ENCODE results near the gene KDM4C.
"Not testable (repeated sequence)": the region's sequence is repeated elsewhere in the genome, so short reads cannot be mapped to it uniquely, and the experiment has no call there.

The KDM4C gene

GRCh38 chr9:6757456-6758247 lies at the start of gene KDM4C:
Gene KDM4C, plus strand, starts transcription at chr9:6757973. Its CDS starts 35,016 bp downstream, at chr9:6792989.
- H3K27ac ChIP-seq (ENCODE audit: low read depth in 2 of 2, low read length in 2 of 2), result peak within 1 kb of the TSS; percentile 99
- H3K4me3 ChIP-seq (ENCODE audit: low read length in 2 of 2), result peak within 1 kb of the TSS; percentile 73 to 81
- H3K36me3 ChIP-seq (ENCODE audit: control insufficient read depth in 2 of 2, insufficient read depth in 2 of 2, low read length in 2 of 2), result no peaks in the 10 kb centered on the region
- no peaks in the 10 kb centered on the region for H3K9me3 ChIP-seq (ENCODE audit: control insufficient read depth in 2 of 2, low read length in 2 of 2)
- peaks cover 3 to 10% of the 10 kb centered on the region in 2 donors for H3K4me1 ChIP-seq (ENCODE audit: control insufficient read depth in 2 of 2, insufficient read depth in 2 of 2, low read length in 2 of 2)
- no peaks in the 10 kb centered on the region for H3K27me3 ChIP-seq (ENCODE audit: control insufficient read depth in 2 of 2, insufficient read depth in 2 of 2, low read length in 2 of 2)
- peak within 1 kb of the TSS; percentile 85 to 92 for H3K9ac ChIP-seq (ENCODE audit: low read depth in 1 of 2, low read length in 2 of 2)

GRCh38 chr9:6708732-6709131 lies 49.0 kb upstream of the KDM4C start:
- no peaks in the 10 kb centered on the region for H3K9me3 ChIP-seq (ENCODE audit: control insufficient read depth in 2 of 2, low read length in 2 of 2)
- no peaks in the 10 kb centered on the region for H3K27me3 ChIP-seq (ENCODE audit: control insufficient read depth in 2 of 2, insufficient read depth in 2 of 2, low read length in 2 of 2)
- no peak overlapping the region for H3K27ac ChIP-seq (ENCODE audit: low read depth in 2 of 2, low read length in 2 of 2)
- H3K9ac ChIP-seq (ENCODE audit: low read depth in 1 of 2, low read length in 2 of 2), result no peak overlapping the region
- peaks cover 4 to 12% of the 10 kb centered on the region in 2 donors for H3K4me1 ChIP-seq (ENCODE audit: control insufficient read depth in 2 of 2, insufficient read depth in 2 of 2, low read length in 2 of 2)
- H3K36me3 ChIP-seq (ENCODE audit: control insufficient read depth in 2 of 2, insufficient read depth in 2 of 2, low read length in 2 of 2), result no peaks in the 10 kb centered on the region
- H3K4me3 ChIP-seq (ENCODE audit: low read length in 2 of 2), result no peak overlapping the region

GRCh38 chr9:6711403-6711802 lies 46.4 kb upstream of the KDM4C start:
- Histone ChIP-seq H3K4me3 (ENCODE audit: low read length in 2 of 2) (no peak overlapping the region), H3K9ac (ENCODE audit: low read depth in 1 of 2, low read length in 2 of 2) (no peak overlapping the region), H3K36me3 (ENCODE audit: control insufficient read depth in 2 of 2, insufficient read depth in 2 of 2, low read length in 2 of 2) (no peaks in the 10 kb centered on the region), H3K4me1 (ENCODE audit: control insufficient read depth in 2 of 2, insufficient read depth in 2 of 2, low read length in 2 of 2) (peaks cover 4 to 5% of the 10 kb centered on the region in 2 donors), H3K9me3 (ENCODE audit: control insufficient read depth in 2 of 2, low read length in 2 of 2) (no peaks in the 10 kb centered on the region), H3K27ac (ENCODE audit: low read depth in 2 of 2, low read length in 2 of 2) (no peak overlapping the region), H3K27me3 (ENCODE audit: control insufficient read depth in 2 of 2, insufficient read depth in 2 of 2, low read length in 2 of 2) (no peaks in the 10 kb centered on the region)

GRCh38 chr9:6712041-6712440 lies 45.7 kb upstream of the KDM4C start:
- Histone ChIP-seq H3K9me3 (ENCODE audit: control insufficient read depth in 2 of 2, low read length in 2 of 2) (no peaks in the 10 kb centered on the region), H3K27ac (ENCODE audit: low read depth in 2 of 2, low read length in 2 of 2) (no peak overlapping the region), H3K27me3 (ENCODE audit: control insufficient read depth in 2 of 2, insufficient read depth in 2 of 2, low read length in 2 of 2) (no peaks in the 10 kb centered on the region), H3K36me3 (ENCODE audit: control insufficient read depth in 2 of 2, insufficient read depth in 2 of 2, low read length in 2 of 2) (no peaks in the 10 kb centered on the region), H3K9ac (ENCODE audit: low read depth in 1 of 2, low read length in 2 of 2) (no peak overlapping the region), H3K4me3 (ENCODE audit: low read length in 2 of 2) (no peak overlapping the region), H3K4me1 (ENCODE audit: control insufficient read depth in 2 of 2, insufficient read depth in 2 of 2, low read length in 2 of 2) (peaks cover 4 to 5% of the 10 kb centered on the region in 2 donors)

GRCh38 chr9:6714176-6714575 lies 43.6 kb upstream of the KDM4C start:
- Histone ChIP-seq H3K36me3 (ENCODE audit: control insufficient read depth in 2 of 2, insufficient read depth in 2 of 2, low read length in 2 of 2) (no peaks in the 10 kb centered on the region), H3K4me3 (ENCODE audit: low read length in 2 of 2) (no peak overlapping the region), H3K9me3 (ENCODE audit: control insufficient read depth in 2 of 2, low read length in 2 of 2) (no peaks in the 10 kb centered on the region), H3K9ac (ENCODE audit: low read depth in 1 of 2, low read length in 2 of 2) (no peak overlapping the region), H3K4me1 (ENCODE audit: control insufficient read depth in 2 of 2, insufficient read depth in 2 of 2, low read length in 2 of 2) (peaks cover 4 to 5% of the 10 kb centered on the region in 2 donors), H3K27me3 (ENCODE audit: control insufficient read depth in 2 of 2, insufficient read depth in 2 of 2, low read length in 2 of 2) (no peaks in the 10 kb centered on the region), H3K27ac (ENCODE audit: low read depth in 2 of 2, low read length in 2 of 2) (no peak overlapping the region)

- not testable (repeated sequence) for H3K9me3 ChIP-seq (ENCODE audit: control insufficient read depth in 2 of 2, low read length in 2 of 2); H3K27me3 ChIP-seq (ENCODE audit: control insufficient read depth in 2 of 2, insufficient read depth in 2 of 2, low read length in 2 of 2); H3K36me3 ChIP-seq (ENCODE audit: control insufficient read depth in 2 of 2, insufficient read depth in 2 of 2, low read length in 2 of 2); H3K4me1 ChIP-seq (ENCODE audit: control insufficient read depth in 2 of 2, insufficient read depth in 2 of 2, low read length in 2 of 2)
- Histone ChIP-seq H3K27ac (ENCODE audit: low read depth in 2 of 2, low read length in 2 of 2) (peak overlapping the region; percentile 87 to 92), H3K4me3 (ENCODE audit: low read length in 2 of 2) (peak overlapping the region; percentile 76 to 92), H3K9ac (ENCODE audit: low read depth in 1 of 2, low read length in 2 of 2) (peak overlapping the region; percentile 76 to 86)
Measured at GRCh38 chr9:6715153-6715754, 42.5 kb upstream of the KDM4C start.

GRCh38 chr9:6715755-6716643 lies 41.8 kb upstream of the KDM4C start:
- Histone ChIP-seq H3K9me3 (ENCODE audit: control insufficient read depth in 2 of 2, low read length in 2 of 2) (no peaks in the 10 kb centered on the region), H3K36me3 (ENCODE audit: control insufficient read depth in 2 of 2, insufficient read depth in 2 of 2, low read length in 2 of 2) (no peaks in the 10 kb centered on the region), H3K9ac (ENCODE audit: low read depth in 1 of 2, low read length in 2 of 2) (peak overlapping the region; percentile 76 to 86), H3K27me3 (ENCODE audit: control insufficient read depth in 2 of 2, insufficient read depth in 2 of 2, low read length in 2 of 2) (no peaks in the 10 kb centered on the region), H3K27ac (ENCODE audit: low read depth in 2 of 2, low read length in 2 of 2) (peak overlapping the region; percentile 87 to 92), H3K4me3 (ENCODE audit: low read length in 2 of 2) (peak overlapping the region; percentile 76 to 92), H3K4me1 (ENCODE audit: control insufficient read depth in 2 of 2, insufficient read depth in 2 of 2, low read length in 2 of 2) (peaks cover 4 to 5% of the 10 kb centered on the region in 2 donors)

- H3K36me3 ChIP-seq (ENCODE audit: control insufficient read depth in 2 of 2, insufficient read depth in 2 of 2, low read length in 2 of 2), result no peaks in the 10 kb centered on the region
- H3K4me3 ChIP-seq (ENCODE audit: low read length in 2 of 2), result peak overlapping the region; percentile 76 to 92
- H3K27me3 ChIP-seq (ENCODE audit: control insufficient read depth in 2 of 2, insufficient read depth in 2 of 2, low read length in 2 of 2), result no peaks in the 10 kb centered on the region
- H3K9me3 ChIP-seq (ENCODE audit: control insufficient read depth in 2 of 2, low read length in 2 of 2), result no peaks in the 10 kb centered on the region
- peaks cover 4 to 5% of the 10 kb centered on the region in 2 donors for H3K4me1 ChIP-seq (ENCODE audit: control insufficient read depth in 2 of 2, insufficient read depth in 2 of 2, low read length in 2 of 2)
- peak overlapping the region; percentile 76 to 86 for H3K9ac ChIP-seq (ENCODE audit: low read depth in 1 of 2, low read length in 2 of 2)
- H3K27ac ChIP-seq (ENCODE audit: low read depth in 2 of 2, low read length in 2 of 2), result peak overlapping the region; percentile 87 to 92
Measured at GRCh38 chr9:6716766-6717165, 41.0 kb upstream of the KDM4C start.

- no peak overlapping the region for H3K27ac ChIP-seq (ENCODE audit: low read depth in 2 of 2, low read length in 2 of 2)
- no peaks in the 10 kb centered on the region for H3K4me1 ChIP-seq (ENCODE audit: control insufficient read depth in 2 of 2, insufficient read depth in 2 of 2, low read length in 2 of 2)
- no peaks in the 10 kb centered on the region for H3K9me3 ChIP-seq (ENCODE audit: control insufficient read depth in 2 of 2, low read length in 2 of 2)
- H3K4me3 ChIP-seq (ENCODE audit: low read length in 2 of 2), result no peak overlapping the region
- H3K9ac ChIP-seq (ENCODE audit: low read depth in 1 of 2, low read length in 2 of 2), result no peak overlapping the region
- H3K27me3 ChIP-seq (ENCODE audit: control insufficient read depth in 2 of 2, insufficient read depth in 2 of 2, low read length in 2 of 2), result no peaks in the 10 kb centered on the region
- no peaks in the 10 kb centered on the region for H3K36me3 ChIP-seq (ENCODE audit: control insufficient read depth in 2 of 2, insufficient read depth in 2 of 2, low read length in 2 of 2)
Measured at GRCh38 chr9:6723881-6724420, 33.8 kb upstream of the KDM4C start.

All from mucosa of rectum (tissue), 2 donors.